Testis (tissue), 2 donors: ENCODE measurements around the gene MACROH2A1.

Source experiments
- CTCF ChIP-seq, 3 experiments: fragments of 450-650 bp in 2 of 3; fragments of 200-600 bp in 1 of 3; sonication (generic) in 1 of 3; IDR thresholded peaks; one replicate each; pipeline ENCODE4 v1.5.1; 2016 to 2019; ENCODE audit warnings: antibody characterized with exemption in 3 of 3, mild to moderate bottlenecking in 2 of 3, moderate library complexity in 1 of 3
- POLR2A ChIP-seq: fragments of 450-650 bp; IDR thresholded peaks from one replicate; pipeline ENCODE4 v1.6.1; 2017; ENCODE audit warnings: antibody characterized with exemption, mild to moderate bottlenecking, moderate library complexity

- TF ChIP-seq CTCF (IDR thresholded peaks at IDR 0.05) = no peak
- TF ChIP-seq POLR2A = no peak
Measured at GRCh38 chr5:135350536-135350935, 48.5 kb downstream of the MACROH2A1 start.
